Loucy (cell line): ENCODE data around the gene SPZ1.

Experiments used
- EZH2phosphoT487 ChIP-seq: fragments of 200-600 bp; IDR thresholded peaks from 2 replicates; pipeline ENCODE4 v1.6.1; 2018; ENCODE audit warnings: antibody characterized with exemption, mild to moderate bottlenecking, moderate library complexity, borderline replicate concordance
- TF ChIP-seq, protein P1 (sequence below): fragments of 200-600 bp; sonication (generic); conservative IDR thresholded peaks from 2 replicates; pipeline ENCODE4 v1.5.1; 2014; ENCODE audit warnings: mild to moderate bottlenecking, antibody characterized with exemption, low read length

DNA sequence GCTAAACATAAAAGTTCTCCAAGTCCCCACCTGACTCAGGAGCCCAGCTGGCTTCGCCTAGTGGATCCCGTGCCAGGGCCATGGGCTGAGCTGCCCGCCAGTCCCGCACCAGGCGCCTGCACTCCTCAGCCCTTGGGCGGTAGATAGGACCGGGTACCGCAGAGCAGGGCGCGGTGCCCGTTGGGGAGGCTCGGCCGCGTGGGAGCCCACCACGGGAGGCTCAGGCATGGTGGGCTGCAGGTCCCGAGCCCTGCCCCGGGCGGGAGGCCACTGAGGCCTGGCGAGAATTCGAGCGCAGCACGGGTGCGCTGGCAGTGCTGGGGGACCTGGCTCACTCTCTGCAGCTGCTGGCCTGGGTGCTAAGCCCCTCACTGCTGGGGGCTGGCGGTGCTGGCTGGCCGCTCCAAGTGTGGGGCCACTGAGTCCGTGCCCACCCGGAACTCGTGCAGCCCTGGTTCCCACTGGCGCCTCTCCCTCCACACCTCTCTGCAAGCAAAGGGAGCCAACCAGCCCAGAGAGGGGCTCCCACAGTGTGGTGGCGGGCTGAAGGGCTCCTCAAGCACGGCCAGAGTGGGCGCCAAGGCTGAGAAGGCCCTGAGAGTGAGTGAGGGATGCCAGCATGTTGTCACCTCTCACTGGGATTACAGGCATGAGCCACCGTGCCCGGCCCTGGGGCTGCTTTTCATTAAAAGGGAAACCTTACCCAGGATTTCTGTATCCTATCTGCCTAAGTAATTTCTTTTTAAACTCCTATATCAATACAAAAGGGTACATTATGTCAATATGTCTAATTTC, 9.7 kb upstream of the SPZ1 start:
- TF ChIP-seq, protein P1, sequence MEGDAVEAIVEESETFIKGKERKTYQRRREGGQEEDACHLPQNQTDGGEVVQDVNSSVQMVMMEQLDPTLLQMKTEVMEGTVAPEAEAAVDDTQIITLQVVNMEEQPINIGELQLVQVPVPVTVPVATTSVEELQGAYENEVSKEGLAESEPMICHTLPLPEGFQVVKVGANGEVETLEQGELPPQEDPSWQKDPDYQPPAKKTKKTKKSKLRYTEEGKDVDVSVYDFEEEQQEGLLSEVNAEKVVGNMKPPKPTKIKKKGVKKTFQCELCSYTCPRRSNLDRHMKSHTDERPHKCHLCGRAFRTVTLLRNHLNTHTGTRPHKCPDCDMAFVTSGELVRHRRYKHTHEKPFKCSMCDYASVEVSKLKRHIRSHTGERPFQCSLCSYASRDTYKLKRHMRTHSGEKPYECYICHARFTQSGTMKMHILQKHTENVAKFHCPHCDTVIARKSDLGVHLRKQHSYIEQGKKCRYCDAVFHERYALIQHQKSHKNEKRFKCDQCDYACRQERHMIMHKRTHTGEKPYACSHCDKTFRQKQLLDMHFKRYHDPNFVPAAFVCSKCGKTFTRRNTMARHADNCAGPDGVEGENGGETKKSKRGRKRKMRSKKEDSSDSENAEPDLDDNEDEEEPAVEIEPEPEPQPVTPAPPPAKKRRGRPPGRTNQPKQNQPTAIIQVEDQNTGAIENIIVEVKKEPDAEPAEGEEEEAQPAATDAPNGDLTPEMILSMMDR, result no peak
- no peak for TF ChIP-seq EZH2phosphoT487
